ENCODE data around the gene MYH11. TPM values are rescaled to one million over a fixed set of nuclear protein-coding genes. Genes with fewer than 3 reads are reported as not detected.

The MYH11 gene
- total and polyA plus RNA-seq, 10 of the 15 experiments (the other 5 are each of a cell fraction or from before 2014, with no cell fraction given): 0.01 to 1.9 (median 0.13) TPM; not detected in 1

GRCh38 chr16:15786501-15786900 lies 70.3 kb downstream of the MYH11 start (continued):
- TF ChIP-seq KLF5 (IDR thresholded peaks at IDR 0.05; ENCODE audit: partially characterized antibody) (no peak), ZNF592 (IDR thresholded peaks at IDR 0.05) (no peak), MEF2B (IDR thresholded peaks at IDR 0.05; ENCODE audit: partially characterized antibody, poor library complexity, severe bottlenecking) (no peak), HDAC6 (IDR thresholded peaks at IDR 0.05; ENCODE audit: unreplicated experiment) (no peak), ATF3 (IDR thresholded peaks at IDR 0.05; ENCODE audit: borderline replicate concordance, extremely low read depth, low read depth, low read length) (no peak), SMAD5 (IDR thresholded peaks at IDR 0.05; ENCODE audit: low read depth) (no peak), ZNF24 (IDR thresholded peaks at IDR 0.05) (no peak)

GRCh38 chr16:15785386-15786059 lies 71.3 kb downstream of the MYH11 start:
- H3K9ac ChIP-seq (ENCODE audit: control insufficient read depth, insufficient read depth, low read length): no peak overlapping the region
- TF ChIP-seq POLR2AphosphoS5 (IDR thresholded peaks at IDR 0.05; ENCODE audit: low read length): no peak
- intact Hi-C loops (cut with micrococcal nuclease; ENCODE audit: unreplicated experiment): no loop called here
- H4K20me1 ChIP-seq (ENCODE audit: control insufficient read depth, insufficient read depth): no peaks in the 10 kb centered on the region
- ATAC-seq (no peak), DNase-seq (ENCODE audit: low read depth, low spot score) (no peak), FAIRE-seq (no peak)
- BruUV-seq (replicated peaks): no TSS peak
- ChIA-PET POLR2A (no interaction called here), CTCF (no interaction called here), SMC1A (ENCODE audit: uncharacterized antibody, unreplicated experiment) (no interaction called here), RAD21 (ENCODE audit: unreplicated experiment) (no interaction called here)
- H3K79me2 ChIP-seq (ENCODE audit: control insufficient read depth, insufficient read depth, low read length): no peaks in the 10 kb centered on the region
- H3K4me1 ChIP-seq (ENCODE audit: control insufficient read depth, insufficient read depth, low read length): no peaks in the 10 kb centered on the region
- H3K36me3 ChIP-seq (ENCODE audit: control insufficient read depth in 2 of 2, insufficient read depth in 2 of 2, low read length in 1 of 2): no peaks in the 10 kb centered on the region
- 54% methylated on average over 14 of the region's 14 CpGs for WGBS (ENCODE audit: insufficient coverage, insufficient replicate concordance, low lambda C conversion rate, missing lambda C conversion rate)
- no peak overlapping the region for H3K4me2 ChIP-seq (ENCODE audit: control insufficient read depth, insufficient read depth)
- H3K27ac ChIP-seq (ENCODE audit: control insufficient read depth, insufficient read depth): no peak overlapping the region
- H3K9me3 ChIP-seq (replicated peaks; ENCODE audit: control insufficient read depth, insufficient read depth, low read length): no peaks in the 10 kb centered on the region
- H3K4me3 ChIP-seq: no peak overlapping the region
- H3K27me3 ChIP-seq (replicated peaks in 1 of 2; ENCODE audit: control insufficient read depth in 2 of 2, insufficient read depth in 2 of 2, low read length in 1 of 2): no peaks in the 10 kb centered on the region; a peak in 1 of 4 replicates
- in situ Hi-C loops (cut with MboI): no loop called here
- H2AFZ ChIP-seq (ENCODE audit: control insufficient read depth, low read depth, low read length): no peak overlapping the region
